T-helper 1 cell (primary cell): ENCODE results near the gene ZNF333.
"Not testable (repeated sequence)": the region's sequence is repeated elsewhere in the genome, so short reads cannot be mapped to it uniquely, and the experiment has no call there.

Source experiments
- DNase-seq, 5 donors: peaks; one replicate each; pipeline ENCODE4 v3.0.0-alpha.2; 2012 to 2020

Gene ZNF333

GRCh38 chr19:14700711-14701375, 11.0 kb downstream of the ZNF333 start:
- DNase-seq: no peak

- no peak for DNase-seq
Measured at GRCh38 chr19:14703833-14704232, 14.0 kb downstream of the ZNF333 start.

- no peak for DNase-seq
Measured at GRCh38 chr19:14704450-14704849, 14.6 kb downstream of the ZNF333 start.

GRCh38 chr19:14715841-14716240, 26.0 kb downstream of the ZNF333 start:
- no peak for DNase-seq

- DNase-seq: no peak
Measured at GRCh38 chr19:14718522-14719116, 28.8 kb downstream of the ZNF333 start.

GRCh38 chr19:14719162-14719561, 29.3 kb downstream of the ZNF333 start:
- no peak for DNase-seq

GRCh38 chr19:14722127-14722526, 32.3 kb downstream of the ZNF333 start:
- no peak for DNase-seq

GRCh38 chr19:14728595-14728994, 38.7 kb downstream of the ZNF333 start:
- DNase-seq: no peak

- DNase-seq: no peak
Measured at GRCh38 chr19:14731200-14731599, 41.4 kb downstream of the ZNF333 start.

GRCh38 chr19:14732510-14732909, 42.7 kb downstream of the ZNF333 start:
- DNase-seq: no peak

GRCh38 chr19:14733574-14733973, 43.7 kb downstream of the ZNF333 start:
- DNase-seq: no peak

GRCh38 chr19:14735915-14736314, 46.1 kb downstream of the ZNF333 start:
- DNase-seq: no peak

- no peak for DNase-seq
Measured at GRCh38 chr19:14746886-14747285, 57.0 kb downstream of the ZNF333 start.

GRCh38 chr19:14748601-14749000, 58.8 kb downstream of the ZNF333 start:
- no peak for DNase-seq

GRCh38 chr19:14758816-14759215, 69.0 kb downstream of the ZNF333 start:
- no peak for DNase-seq

- DNase-seq: no peak
Measured at GRCh38 chr19:14761607-14762006, 71.8 kb downstream of the ZNF333 start.

GRCh38 chr19:14762111-14762510, 72.3 kb downstream of the ZNF333 start:
- no peak for DNase-seq

- DNase-seq: no peak
Measured at GRCh38 chr19:14763497-14764145, 73.8 kb downstream of the ZNF333 start.

GRCh38 chr19:14764401-14764800, 74.6 kb downstream of the ZNF333 start:
- no peak for DNase-seq

GRCh38 chr19:14765403-14765802, 75.6 kb downstream of the ZNF333 start:
- DNase-seq: not testable (repeated sequence)

GRCh38 chr19:14765841-14766240, 76.0 kb downstream of the ZNF333 start:
- DNase-seq: not testable (repeated sequence)

GRCh38 chr19:14767466-14767971, 77.7 kb downstream of the ZNF333 start:
- DNase-seq: no peak

GRCh38 chr19:14768001-14768400, 78.2 kb downstream of the ZNF333 start:
- no peak for DNase-seq

- no peak for DNase-seq
Measured at GRCh38 chr19:14769201-14769600, 79.4 kb downstream of the ZNF333 start.
